Endothelial cell of umbilical vein (primary cell): ENCODE measurements around the gene TRPM5.

ENCODE experiments used
- CTCF ChIP-seq, 2 donors: IDR thresholded peaks; 1 replicate in 1 of 2; 2 replicates in 1 of 2; pipeline ENCODE4 v1.5.1; 2011; ENCODE audit warnings: low read length in 2 of 2, mild to moderate bottlenecking in 2 of 2, moderate library complexity in 2 of 2, control low read depth in 1 of 2, inconsistent platforms in 1 of 2, low read depth in 1 of 2; ENCODE audit not compliant: insufficient read depth in 1 of 2; ENCODE audit errors: extremely low read depth in 1 of 2
- EZH2 ChIP-seq: IDR thresholded peaks from 2 replicates; pipeline ENCODE4 v1.6.1; 2012; ENCODE audit warnings: borderline replicate concordance, low read depth, mild to moderate bottlenecking, moderate library complexity, low read length, inconsistent platforms; ENCODE audit not compliant: severe bottlenecking
- GATA2 ChIP-seq: IDR thresholded peaks from 2 replicates; pipeline ENCODE4 v1.7.0; 2011; ENCODE audit warnings: low read depth, mild to moderate bottlenecking, moderate library complexity, mixed read lengths, low read length; ENCODE audit not compliant: insufficient read length, insufficient read depth
- JUN ChIP-seq: IDR thresholded peaks from 2 replicates; pipeline ENCODE4 v1.6.1; 2011; ENCODE audit warnings: borderline replicate concordance, low read depth; ENCODE audit not compliant: insufficient read length, insufficient read depth
- MAX ChIP-seq: IDR thresholded peaks from 2 replicates; pipeline ENCODE4 v1.6.1; 2011; ENCODE audit not compliant: insufficient read depth, insufficient read length
- POLR2A ChIP-seq: IDR thresholded peaks from 2 replicates; pipeline ENCODE4 v1.6.1; 2012; ENCODE audit warnings: low read depth, mild to moderate bottlenecking, control low read depth, low read length
- POLR2AphosphoS5 ChIP-seq: IDR thresholded peaks from 2 replicates; pipeline ENCODE4 v1.6.1; 2012; ENCODE audit warnings: low read depth, mild to moderate bottlenecking, control low read depth, low read length, moderate library complexity; ENCODE audit not compliant: insufficient read depth

- TF ChIP-seq POLR2A, result no peak
- TF ChIP-seq MAX, result no peak
- TF ChIP-seq GATA2, result no peak
- no peak for TF ChIP-seq CTCF (IDR thresholded peaks at IDR 0.05; ENCODE audit: extremely low read depth in 1 of 2, insufficient read depth in 1 of 2, low read depth in 1 of 2, low read length in 2 of 2)
- no peak for TF ChIP-seq POLR2AphosphoS5
- no peak for TF ChIP-seq JUN
- no peak for TF ChIP-seq EZH2
Measured at GRCh38 chr11:2466869-2467694, 22.8 kb upstream of the TRPM5 start.
